GM13976 (cell line): ENCODE results near the gene GTF3C2.
"Not testable (repeated sequence)": the region's sequence is repeated elsewhere in the genome, so short reads cannot be mapped to it uniquely, and the experiment has no call there.

ENCODE experiments used
- DNase-seq: peaks from one replicate; pipeline ENCODE4 v3.0.0; 2012; ENCODE audit warnings: low spot score
- in situ Hi-C: fragments of 300-500 bp; cut with MboI; formaldehyde crosslinking; loops from one replicate; pipeline ENCODE4 v1.12.0; 2022; ENCODE audit warnings: low sequenced_read_pairs, mixed read lengths, inconsistent platforms; ENCODE audit not compliant: unreplicated experiment
- TF ChIP-seq, protein P1 (sequence below): IDR thresholded peaks from 2 replicates; pipeline ENCODE4 v1.5.1; 2012; ENCODE audit warnings: borderline replicate concordance, mild to moderate bottlenecking; ENCODE audit not compliant: insufficient read depth; ENCODE audit errors: extremely low read depth, missing control alignments, control extremely low read depth

The GTF3C2 gene

DNA sequence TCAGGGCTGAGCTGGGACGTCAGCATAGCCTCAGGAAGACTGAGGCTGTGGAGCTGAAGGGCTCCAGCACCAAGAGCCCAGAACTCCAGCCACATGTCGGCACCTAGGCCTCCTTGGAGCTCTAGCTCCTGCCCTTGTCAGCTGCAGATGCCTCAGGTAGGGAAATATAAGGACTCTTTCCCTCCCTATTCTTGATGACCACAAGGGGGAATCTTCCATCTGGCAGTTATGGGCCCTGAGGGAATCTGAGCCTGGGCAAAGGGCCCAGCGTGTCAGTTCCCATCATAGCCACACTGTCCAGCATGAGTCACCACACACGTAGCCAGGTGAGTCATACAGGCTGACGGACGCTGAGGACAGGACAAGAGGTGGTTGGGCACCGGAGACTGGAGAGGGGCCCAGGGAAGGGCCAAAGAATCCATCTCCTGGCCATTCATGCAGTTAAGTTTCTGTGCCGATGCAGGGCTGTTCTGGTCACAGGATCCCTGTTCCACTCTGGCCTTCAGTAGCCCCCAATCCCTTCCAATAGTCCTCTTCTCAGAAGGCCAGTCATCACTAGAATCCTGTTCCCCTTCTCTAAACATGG, 35.5 kb downstream of the GTF3C2 start:
- DNase-seq: no peak
- in situ Hi-C loops: no loop called here
- TF ChIP-seq, protein P1, sequence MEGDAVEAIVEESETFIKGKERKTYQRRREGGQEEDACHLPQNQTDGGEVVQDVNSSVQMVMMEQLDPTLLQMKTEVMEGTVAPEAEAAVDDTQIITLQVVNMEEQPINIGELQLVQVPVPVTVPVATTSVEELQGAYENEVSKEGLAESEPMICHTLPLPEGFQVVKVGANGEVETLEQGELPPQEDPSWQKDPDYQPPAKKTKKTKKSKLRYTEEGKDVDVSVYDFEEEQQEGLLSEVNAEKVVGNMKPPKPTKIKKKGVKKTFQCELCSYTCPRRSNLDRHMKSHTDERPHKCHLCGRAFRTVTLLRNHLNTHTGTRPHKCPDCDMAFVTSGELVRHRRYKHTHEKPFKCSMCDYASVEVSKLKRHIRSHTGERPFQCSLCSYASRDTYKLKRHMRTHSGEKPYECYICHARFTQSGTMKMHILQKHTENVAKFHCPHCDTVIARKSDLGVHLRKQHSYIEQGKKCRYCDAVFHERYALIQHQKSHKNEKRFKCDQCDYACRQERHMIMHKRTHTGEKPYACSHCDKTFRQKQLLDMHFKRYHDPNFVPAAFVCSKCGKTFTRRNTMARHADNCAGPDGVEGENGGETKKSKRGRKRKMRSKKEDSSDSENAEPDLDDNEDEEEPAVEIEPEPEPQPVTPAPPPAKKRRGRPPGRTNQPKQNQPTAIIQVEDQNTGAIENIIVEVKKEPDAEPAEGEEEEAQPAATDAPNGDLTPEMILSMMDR: no peak

DNA sequence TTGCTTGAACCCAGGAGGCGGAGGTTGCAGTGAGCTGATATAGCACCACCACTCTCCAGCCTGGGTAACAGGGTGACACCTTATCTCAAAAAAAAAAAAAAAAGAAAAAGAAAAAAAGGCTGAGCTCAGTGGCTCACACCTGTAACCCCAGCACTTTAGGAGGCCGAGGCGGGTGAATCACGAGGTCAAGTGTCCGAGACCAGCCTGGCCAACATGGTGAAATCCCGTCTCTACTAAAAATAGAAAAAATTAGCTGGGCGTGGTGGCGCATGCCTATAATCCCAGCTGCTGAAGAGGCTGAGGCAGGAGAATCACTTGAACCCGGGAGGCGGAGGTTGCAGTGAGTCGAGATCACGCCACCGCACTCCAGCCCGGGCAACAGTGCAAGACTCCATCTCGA, 36.7 kb downstream of the GTF3C2 start:
- DNase-seq, in situ Hi-C loops: not testable (repeated sequence)

DNA sequence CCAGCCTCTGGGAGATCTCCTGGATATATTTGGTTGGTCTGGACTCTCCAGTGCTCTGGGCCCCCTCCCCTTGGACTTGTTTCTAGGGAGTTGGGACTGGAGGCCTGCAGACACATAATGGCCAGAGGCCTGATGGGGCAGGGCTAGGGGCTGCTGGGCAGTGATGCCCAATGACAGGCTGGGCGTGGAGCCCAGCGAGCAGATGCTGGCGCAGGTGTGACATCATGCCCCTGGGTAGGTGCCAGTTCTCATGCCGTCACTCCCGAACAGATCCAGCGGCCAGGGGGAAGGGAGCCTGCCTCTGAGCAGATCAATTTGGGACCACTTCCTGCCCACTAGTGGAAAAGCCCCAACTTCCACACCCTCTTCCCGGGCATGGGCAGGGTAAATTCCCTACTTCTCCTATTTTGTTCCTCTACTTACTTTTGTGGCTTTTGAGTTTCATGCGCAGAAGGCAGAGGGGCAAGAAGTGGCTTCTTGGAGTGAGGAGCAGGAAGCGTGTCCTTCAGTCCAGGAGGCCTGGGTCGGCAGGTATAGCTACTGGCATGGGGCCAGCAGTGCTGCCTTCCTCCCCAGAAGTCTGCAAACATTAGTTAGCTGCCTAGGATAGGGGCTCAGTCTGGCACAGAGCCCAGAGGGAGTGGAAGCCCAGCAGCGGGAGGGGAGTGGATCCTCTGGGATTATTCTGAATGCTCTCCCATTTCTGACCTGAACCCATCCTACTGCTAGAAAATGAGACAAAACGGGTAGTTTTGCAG, 39.7 kb downstream of the GTF3C2 start:
- no peak for DNase-seq
- TF ChIP-seq, protein P1: no peak
- in situ Hi-C loops: no loop called here

DNA sequence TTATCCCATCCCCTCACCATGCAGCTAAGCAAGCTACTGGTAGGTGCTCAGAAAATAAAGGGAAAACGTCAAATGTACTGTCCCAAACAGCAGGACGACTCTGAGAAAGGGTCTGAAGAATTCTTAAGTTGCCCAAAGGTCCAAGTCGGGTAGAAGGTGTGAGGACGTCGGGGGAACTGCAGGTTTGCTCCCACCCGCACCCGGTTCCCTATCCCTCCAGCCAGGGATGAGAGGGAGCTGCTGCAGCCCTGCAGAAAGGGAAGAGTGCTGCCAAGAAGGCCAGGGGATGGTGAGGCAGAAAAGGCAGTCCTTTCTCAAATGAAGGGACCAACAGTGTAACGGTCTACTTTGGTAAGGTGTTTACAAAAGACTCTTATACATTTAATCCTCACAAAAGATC, 41.4 kb downstream of the GTF3C2 start:
- DNase-seq: no peak
- in situ Hi-C loops: no loop called here
- TF ChIP-seq, protein P1: no peak

DNA sequence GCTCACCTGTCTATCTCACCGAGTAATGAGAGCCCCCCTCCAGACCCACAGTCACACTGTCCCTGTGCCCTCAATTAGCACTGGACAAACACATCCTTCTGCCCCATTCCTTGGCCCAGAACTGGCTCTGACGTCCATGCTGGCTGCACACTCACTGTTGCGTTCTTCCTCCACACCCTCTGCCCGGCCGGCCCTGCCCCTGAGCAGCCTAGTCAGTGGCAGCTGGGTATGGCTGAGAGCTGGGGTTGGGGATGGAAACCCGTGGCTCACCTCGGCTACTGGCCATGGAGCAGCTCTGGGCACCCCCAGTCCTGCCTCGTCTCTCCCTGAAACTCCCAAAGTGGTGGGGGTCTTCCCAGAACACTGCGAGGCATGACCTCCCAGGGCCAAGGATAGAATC, 41.9 kb downstream of the GTF3C2 start:
- TF ChIP-seq, protein P1: no peak
- in situ Hi-C loops: no loop called here
- DNase-seq: no peak

DNA sequence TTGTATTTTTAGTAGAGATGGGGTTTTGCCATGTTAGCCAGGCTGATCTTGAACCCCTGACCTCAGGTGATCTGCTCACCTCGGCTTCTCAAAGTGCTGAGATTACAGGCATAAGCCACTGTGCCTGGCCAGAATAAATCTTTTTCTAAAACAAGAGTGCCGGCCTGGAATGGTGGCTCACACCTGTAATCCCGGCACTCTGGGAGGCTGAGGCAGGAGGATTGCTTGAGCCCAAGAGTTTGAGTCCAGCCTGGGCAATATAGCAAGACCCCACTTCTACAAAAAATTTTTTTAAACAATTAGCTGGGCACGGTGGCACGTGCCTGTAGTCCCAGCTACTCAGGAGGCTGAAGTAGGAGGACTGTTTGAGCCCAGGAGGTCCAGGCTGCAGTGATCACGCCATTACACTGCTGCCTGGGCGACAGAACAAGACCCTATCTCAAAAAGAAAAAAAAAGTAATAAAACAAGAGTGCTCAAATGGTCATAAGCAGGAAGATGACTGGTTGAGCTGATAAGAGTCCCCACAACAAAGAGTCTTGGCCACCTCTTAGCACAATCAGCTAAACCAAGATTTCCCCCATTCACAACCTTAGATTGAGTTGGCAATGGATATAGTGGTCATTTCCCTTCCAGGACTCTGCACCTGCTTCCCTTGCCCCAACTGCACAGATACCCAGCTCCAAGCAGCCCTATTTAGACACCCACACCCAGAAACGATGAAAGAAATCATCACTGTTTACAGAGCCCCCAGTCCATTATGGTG, 42.5 kb downstream of the GTF3C2 start:
- no peak for DNase-seq
- in situ Hi-C loops: no loop called here
- TF ChIP-seq, protein P1: no peak

DNA sequence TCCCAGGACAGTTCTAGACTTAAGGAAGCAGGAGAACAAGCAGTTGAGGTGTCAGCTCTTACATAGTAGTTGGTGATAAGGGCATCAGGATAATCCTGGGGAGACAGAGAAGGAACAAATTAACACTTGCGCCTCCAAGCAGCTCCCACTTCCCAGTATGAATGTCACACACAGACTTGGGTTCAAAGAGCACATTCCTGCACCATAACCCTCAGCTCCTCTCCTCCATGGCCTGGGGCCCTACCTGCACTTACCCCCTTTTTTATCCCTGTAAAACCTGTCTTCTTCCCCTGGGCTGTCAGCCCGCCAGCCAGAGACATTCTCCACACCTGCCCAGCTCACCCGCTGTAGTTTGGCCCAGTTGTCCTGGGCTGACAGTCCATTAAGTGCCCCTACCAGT, 44.4 kb downstream of the GTF3C2 start:
- DNase-seq: no peak
- TF ChIP-seq, protein P1: no peak
- in situ Hi-C loops: no loop called here
